Measurements from ENCODE around the gene CALML5.

The CALML5 gene

DNA sequence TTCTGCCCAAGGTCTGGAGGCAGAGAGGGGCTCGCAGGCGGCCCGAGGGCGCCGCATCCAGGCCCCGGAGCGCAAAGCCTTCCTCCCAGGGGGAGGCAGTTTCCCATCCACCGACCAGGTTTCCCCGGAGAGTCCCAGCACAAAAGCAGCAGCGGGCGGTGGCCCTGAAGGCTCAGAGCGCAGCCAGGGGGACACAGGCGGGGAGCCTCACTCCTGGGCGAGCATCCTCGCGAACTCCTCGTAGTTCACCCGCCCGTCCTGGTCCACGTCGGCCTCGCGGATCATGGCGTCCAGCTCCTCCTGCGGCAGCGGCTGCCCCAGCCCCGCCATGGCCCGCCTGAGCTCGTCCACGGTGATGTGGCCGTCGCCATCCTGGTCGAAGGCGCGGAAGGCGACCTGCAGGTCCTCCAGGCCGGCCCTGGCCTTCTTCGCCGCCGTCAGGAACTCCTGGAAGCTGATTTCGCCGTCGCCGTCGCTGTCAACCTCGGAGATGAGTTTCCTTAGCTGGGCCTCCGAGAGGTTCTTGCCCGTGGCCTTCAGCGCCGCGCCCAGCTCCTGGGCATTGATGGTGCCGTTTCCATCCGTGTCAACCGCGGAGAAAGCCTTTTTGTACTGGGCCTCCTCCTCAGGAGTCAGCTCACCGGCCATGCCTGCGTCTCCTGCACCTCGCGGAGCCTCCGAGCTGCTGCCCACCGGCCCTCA, 428 bp downstream of the CALML5 start:
- DNase-seq = no peak

DNA sequence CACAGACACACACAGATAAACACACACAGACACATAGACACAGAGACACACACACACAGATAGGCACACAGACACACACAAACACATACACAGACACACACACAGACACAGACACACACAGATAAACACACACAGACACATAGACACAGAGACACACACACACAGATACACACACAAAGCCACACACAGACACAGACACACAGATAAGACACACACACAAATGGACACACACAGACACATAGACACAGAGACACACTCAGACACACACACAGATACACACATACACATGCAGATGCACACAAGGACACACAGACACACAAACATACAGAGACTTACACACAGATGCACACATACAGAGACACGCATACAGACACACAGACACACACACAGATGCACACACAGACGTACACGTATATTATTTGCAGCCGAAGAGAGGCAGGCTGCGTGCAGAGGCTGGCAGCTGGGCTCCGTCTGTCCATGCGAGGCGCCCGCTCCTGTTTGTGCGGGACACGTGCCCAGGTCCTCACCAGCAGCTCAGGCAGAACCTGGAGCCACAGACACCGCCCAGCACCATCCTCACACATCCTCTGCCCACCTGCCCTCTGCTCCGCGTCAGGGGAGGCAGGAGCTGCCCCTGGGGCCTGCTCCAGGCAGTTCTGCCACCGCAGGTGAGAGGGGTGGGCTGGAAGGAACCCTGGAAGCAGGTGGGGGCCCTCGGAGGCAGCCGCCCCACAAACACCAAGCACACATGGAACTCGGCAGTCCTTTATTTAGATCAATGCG, 1.2 kb downstream of the CALML5 start:
- no peak for DNase-seq

DNA sequence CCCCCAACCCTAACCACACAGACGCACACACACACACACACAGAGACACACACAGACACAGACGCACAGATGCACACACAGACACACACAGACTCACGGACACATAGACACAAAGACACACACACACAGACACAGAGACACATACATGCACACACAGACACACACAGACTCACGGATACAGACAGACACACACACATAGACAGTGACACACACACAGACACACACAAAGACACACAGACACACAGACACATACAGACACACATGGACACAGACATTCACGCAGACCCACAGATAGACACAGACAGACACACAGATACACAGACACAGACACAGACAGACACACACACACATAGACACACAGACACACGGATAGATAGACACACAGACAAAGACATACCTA, 2.1 kb downstream of the CALML5 start:
- DNase-seq = no peak

DNA sequence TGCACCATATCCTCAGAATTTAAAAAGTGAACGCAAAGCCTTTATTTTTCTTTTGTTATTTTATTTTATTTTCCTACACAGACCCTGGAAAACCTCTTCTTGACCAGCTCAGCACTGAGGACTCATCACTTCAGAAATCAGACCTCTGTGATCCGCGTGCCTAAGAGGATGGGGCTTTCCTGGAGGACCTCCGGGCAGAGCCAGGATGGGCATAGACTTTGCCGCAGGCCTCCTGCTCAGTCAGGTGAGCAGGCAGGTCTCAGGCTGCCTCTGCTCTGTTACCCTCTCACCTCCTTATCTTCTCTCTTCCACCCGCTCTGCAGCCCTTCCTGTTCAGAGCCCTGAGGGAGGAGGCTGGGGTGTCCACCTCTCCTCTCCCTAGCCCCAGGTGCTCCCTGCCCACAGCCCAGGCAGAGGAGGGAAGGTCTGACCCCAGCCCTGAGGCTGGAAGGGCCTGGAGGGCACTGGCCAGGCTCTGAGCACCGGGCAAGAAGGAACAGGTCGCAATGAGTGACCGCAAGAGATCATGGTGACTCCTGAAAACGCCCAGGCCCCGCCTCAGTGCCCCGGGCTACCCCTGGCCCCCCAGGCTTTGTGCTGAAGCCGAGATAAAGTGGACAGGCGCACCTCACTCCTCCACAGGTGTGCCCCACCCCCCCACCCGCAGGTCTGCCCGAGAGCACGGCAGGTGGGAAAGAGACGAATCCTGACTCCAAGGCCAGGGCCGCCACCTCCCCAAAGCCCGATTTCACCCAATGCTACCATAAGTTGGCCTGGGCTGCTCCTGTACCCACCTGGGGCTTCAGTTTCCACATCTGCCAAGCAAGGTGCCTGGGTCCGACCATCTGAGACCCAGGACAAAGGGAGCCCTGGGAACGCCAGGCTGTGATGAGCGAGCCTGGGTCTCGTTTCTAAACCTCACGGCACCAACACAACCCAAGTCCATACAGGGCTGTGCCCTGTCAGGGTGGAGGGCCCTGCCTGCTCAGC, 2.8 kb downstream of the CALML5 start:
- DNase-seq = no peak

DNA sequence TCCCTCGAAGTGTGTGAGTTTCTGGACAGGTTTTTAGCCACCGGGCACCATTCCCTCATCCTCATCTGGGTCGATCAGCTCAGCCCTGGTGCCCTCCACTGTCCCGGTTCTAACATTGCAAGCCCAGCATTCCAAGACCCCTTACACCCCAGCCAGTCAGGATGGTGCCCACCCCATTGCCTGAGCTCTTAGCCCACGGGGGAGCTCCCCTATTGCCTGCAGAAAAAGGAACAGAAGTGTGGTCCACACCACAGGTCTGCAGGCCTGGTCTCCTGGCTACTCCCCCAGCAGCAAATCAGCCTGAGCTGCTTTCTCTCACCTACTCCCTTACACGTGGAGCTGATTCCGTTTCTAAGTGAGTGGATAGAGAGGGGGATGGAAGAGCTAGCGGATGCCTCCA, 4.8 kb downstream of the CALML5 start:
- DNase-seq = no peak

DNA sequence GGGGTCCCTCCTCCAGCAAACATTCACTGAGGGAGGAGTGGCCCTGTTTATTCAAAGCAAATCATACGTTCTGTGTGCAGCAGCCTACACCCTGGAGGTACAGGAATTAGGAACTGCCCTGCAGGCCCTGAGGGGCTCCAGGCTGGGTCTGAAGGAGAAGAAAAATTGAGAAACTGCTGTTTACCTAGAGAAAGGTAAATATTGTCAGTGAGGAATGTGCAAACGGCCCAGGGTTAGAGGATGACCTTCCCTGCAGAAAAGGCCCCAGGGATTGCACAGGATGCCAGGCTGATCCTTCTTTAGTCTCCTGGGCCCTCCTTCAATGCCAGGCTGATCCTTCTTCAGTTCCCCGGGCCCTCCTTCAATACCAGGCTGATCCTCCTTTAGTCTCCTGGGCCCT, 5.7 kb downstream of the CALML5 start:
- no peak for DNase-seq

DNA sequence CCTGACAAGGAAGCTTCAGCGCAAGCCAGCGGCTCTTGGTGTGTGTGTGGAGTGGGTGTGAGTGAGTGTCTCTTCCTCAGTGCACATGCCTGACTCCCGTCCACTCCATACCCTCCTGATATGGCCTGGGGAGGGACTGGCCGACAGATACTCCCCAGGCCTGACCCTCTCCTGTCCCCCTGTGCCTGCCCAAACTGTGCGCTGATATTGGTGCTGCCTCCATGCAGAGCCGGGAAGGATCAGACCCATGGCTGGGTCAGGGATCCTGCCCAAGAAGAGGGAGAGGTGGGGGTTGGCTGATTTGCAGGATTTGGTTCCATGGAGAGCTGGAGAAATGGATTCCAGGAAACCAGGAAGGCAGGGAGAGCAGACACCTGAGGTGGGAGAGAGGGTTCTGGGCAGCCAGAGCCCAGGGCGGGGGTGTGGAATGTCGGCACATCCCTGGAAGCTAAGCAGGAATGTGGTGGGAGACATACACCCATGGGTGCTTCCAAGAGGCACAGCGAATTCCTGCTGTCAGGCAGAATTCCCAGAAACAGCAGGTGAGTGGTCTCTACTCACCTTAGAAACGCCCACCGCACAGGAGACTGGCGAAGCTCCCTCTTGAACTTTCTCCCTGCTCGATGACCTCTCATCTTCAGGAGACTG, 6.3 kb downstream of the CALML5 start:
- no peak for DNase-seq

DNA sequence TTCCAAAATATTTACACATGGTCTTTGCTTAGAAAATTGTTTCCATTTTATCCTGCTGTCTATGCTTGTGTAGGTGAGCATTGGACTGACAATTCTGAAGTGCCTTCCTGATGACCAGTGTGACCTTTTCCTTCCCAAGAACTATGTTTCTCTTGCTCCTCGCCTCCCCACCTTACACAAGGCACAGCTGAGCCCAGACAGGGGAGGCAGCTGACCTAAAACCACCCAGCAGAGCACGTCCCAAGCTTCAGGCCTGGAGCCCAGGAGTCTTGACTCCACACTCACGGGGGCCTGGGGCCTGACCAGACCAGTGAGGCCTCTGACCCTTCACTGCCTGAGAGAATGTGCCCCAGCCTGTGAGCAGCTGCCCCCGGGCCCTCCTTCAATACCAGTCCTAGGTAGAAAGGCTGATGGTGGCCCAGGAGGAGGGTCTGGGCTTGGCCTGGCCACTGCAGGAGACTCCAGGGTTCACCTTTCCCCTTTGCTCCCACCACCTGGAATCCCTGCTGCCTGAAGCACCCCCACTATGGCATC, 7.0 kb downstream of the CALML5 start:
- no peak for DNase-seq

DNA sequence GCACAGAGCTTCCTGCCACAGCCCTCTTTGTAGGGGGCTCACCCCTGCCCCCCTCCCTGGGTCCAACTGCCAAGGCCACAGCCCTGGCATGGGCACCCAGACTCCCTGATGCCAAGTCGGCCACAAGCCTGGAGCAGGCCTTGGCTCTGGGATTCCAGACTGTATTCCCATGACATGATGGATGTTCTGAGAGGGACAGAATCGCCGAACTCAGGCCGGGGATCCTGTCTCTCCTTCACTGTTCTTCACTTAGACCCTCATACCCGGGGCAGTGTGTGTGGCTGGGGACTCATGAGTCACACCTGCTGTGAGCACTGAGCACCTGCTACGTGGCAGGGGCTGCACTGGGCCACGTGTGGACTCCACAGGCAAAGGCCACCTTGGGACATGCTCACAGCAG, 7.9 kb downstream of the CALML5 start:
- no peak for DNase-seq

DNA sequence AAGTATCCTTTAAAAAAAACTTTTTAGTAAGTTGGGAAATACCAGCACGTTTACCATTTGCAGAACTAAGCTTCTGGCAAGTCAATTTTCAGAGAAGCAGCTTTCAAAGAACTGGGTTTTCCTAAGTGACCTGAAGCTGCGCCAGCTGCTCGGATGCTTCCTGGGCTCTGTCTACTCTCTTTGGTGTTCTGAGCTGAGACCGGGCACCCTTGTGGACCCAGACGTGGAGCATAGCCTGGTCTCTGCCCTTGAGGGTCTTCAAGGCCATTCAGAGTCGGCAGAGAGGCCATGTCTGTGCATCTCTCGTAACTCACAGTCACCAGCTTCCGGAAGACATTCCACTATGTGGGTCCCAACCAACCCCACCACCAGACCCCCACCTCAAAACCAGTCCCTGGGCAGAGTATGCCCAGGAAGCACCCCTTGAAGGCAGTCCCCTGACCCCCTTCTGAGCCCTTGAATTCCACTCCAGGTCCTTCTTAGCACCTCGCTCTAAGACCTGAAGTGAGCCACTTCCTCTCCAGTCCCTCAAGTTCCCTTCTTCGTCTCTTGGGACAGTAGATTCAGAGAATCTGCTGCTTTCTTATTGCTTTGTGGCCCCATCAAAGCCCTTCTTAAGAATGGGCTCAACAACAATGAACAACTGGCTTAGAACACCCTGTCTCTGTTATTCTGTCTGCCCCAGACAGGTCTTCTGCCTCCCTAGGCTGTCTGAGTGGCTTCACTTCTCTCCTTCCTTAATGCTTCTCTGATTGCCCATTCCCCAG, 8.5 kb downstream of the CALML5 start:
- DNase-seq = no peak

DNA sequence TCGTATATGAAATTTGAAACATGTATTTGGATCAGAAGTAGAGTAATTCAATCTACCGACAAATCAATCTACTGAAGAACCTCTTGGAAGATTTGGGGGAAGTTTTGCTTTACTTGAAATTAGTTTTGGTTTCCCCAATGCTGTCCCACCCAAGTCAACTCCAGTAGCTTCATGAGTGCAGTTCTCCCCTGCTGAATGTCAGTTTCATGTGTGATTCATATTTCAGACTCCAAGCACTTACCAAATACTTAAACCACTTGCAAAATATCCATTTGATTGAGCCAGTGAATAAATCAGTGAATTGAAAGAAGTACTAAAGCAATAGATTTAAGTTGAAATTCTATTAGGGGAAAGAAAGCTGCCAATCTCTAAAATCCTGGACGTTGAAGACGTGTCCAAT, 9.3 kb downstream of the CALML5 start:
- no peak for DNase-seq

DNA sequence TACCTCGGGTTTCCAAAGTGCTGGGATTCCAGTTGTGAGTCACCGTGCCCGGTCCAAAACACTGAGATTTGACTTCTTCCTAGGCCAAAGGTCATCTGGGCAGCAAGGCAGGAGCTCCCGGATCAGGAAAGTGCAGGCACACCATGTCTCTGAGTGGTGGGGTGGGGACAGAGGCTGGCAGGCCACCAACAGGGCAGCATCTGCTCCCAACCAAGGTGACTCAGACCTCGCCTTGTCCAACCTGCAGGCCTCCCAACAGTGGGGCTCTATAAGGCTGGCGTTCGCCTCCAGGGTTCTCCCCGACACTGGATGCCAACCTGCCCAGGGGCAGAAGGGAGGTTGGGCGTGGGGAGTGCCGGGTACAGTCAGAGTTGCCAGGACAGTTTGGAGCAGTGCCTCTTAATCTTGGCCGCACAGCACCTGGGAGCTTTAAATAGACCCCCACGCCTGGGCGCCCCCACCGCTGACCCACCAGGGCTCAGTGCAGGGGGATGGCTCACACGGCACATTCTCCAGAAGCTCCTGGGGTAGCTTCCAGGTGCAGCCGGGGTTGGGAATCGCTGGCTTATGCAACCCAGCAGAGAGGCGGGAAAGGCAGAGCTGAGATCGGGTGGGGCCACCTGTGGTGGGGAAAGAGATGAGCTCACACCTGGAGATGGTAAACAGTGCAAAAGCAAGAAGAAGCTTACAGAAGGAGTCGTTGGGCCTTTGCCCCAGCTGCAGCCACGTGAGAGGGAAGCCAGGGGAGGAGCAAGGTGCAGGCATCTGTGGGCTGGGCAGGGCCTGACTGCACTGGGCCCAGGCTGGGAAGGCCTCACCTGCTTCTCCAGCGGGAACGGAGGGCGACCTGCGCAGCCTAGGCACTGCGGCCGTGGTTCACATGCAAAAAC, 10.9 kb downstream of the CALML5 start:
- no peak for DNase-seq

DNA sequence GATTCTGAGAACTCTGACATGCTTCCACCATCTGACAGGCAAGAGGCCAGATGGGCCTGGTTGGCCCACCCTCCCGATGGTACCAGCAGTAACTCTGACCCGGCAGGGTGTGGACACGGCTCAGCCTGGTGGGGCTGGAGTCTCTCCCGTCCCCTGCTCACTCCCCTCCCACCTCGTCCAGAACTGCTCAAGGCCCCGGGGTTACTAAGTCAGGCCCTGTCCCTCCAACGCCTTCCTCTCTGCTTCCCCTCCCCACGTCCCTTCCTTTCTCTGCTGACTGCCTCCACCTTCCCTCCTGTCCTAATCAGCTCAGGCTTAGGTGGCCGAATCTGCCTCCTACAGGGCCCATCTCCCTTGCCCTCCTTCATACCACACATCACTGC, 12.5 kb downstream of the CALML5 start:
- DNase-seq = no peak

DNA sequence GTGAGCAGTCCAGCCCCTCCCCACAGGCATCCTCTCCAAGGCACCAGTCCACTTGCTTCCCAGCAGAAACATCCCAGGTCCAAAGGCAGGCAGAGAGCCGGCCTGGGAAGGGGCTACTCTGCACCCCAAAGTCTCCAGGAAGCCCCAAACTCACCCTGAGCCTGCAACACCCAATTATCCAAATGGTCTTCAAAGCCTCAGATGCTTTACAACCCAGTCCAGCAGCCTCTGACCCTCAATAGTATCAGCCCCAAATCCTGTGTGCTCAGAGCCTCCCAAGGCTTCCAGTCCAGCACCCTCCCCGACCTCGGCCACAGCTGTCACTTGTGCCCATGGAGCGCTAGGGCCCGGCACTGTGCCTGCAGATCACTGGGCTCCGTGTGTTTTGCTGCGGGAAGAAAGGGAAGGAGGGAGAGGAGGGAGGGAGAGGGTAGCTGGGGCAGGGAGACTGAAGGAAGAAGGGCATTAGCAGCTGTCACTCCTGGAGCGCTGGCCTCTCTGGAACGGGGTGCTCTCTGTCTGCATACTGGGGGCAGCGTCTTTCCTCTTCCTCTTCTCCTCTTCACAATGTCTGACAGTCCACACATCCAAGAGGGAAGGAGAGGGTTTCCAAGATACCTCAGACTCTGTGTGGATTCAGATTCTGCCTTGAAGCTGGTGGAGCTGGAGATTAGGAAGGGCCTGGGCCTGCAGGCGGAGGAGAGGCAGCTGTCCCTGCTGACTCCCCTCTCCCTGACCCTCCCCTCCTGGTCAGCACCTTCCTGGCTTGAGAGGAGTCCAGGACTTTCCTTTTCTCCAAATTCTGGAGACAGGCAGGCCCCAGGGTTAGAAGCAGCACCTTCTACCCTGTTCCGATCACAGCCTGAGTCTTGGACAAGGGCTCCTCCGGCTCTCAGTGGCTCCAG, 13.2 kb downstream of the CALML5 start:
- no peak for DNase-seq

DNA sequence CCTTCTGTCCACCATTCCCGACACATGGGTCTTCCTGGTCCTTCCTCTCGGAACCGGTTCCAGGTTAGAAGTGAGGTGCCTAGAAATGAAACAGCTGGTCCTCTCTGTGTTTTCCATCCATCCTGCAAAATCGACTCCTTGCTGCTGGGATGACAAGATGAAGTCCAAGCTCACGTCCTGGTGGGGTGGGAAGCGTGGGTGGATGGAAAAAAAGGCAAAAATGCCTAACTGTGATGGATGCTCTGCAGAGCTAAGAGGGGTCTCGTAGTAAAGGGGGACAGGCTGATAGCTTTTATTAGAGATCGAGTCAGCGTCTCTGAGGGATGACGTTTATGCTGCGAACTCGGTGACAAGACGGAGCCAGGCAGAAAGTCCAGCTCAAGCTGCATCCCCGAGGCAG, 14.1 kb downstream of the CALML5 start:
- DNase-seq = no peak

DNA sequence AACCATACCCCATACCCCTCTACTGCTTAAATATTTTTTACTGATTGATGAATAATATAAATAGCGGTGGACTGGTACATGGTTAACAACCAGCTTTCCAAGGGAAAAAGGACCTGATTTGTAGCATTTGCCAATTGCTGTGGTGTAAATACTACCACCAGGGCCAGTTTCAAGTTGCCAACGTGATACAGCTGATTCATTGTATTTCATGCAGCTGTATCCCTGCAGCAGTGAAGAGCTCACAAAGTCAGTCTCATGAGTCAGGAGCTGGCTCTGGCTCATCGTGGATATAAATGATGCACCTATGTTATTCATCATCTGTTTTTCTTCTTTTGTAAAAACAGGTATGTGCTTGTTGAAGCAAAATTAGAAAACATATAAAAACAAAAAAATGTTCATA, 15.2 kb downstream of the CALML5 start:
- DNase-seq = no peak

DNA sequence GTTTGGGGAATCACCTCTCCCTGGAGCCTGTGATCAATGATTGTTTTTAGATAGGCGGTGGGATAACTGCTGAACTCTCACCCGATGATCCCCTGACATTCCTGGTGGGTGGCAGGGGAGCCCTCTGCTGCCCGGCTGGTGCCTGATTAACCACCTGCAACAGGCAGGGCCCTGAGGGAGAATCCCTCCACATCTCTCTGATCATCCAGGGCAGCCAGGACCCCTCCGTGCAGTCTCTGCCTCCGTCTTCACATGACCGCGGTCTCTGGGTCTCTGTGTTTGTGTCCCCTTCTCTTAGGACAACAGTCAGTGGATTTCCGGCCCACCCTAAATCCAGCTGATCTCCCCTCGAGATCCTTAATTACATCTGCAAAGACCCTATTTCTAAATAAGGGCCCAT, 17.4 kb downstream of the CALML5 start:
- no peak for DNase-seq

DNA sequence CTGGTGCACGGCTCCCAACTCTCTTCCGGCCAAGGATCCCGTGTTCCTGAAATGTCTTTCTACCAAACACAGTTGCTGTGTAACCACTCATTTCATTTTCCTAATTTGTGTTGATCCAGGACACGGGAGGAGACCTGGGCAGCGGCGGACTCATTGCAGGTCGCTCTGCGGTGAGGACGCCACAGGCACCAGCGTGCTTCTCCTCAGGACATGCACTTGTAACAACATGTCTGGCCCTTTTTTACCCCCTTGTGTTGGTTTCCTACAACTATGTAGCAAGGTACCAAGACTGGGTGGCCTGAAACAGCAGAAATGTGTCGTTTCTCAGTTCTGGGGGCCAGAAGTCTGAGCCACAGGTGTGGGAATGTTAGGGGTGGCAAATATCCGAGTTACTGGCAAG, 18.2 kb downstream of the CALML5 start:
- no peak for DNase-seq

DNA sequence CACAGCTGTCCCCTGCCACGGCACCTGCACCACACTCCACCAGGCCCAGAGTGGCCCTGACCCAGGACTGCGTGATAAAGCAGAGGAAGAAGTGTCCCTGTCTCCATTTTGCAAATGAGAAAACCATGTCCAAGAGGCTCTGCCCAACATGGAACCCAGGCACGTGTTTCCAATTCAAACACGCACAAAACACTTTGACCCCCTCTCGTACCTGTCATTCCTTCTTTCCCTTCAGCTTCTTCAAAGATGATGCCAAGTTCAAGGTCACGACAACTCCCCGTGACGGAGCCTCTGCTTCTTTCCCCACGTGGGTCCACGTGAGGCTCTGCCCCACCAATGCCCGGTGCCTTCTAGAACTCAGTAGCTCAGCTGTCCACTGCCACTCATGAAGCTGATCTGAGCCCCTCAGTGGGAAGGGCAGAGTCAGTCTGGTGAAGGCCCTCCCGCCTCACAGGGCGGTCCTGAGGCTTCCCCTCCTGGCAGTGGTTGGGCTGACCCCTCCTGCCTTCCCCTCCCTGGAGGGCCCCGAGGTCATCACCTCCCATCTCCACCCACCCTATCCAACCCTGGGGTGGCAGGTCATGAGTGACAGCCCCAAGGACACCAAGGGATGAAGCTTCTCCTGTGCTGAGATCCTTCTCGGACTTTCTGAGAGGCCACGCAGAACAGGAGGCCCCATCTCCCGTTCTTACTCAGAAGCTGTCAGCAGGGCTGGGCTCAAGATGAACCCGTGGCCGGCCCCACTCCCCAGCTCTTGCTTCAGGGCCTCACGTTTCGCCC, 19.0 kb downstream of the CALML5 start:
- DNase-seq = no peak
